ENCODE measurements around the gene DMAC2.

DNA sequence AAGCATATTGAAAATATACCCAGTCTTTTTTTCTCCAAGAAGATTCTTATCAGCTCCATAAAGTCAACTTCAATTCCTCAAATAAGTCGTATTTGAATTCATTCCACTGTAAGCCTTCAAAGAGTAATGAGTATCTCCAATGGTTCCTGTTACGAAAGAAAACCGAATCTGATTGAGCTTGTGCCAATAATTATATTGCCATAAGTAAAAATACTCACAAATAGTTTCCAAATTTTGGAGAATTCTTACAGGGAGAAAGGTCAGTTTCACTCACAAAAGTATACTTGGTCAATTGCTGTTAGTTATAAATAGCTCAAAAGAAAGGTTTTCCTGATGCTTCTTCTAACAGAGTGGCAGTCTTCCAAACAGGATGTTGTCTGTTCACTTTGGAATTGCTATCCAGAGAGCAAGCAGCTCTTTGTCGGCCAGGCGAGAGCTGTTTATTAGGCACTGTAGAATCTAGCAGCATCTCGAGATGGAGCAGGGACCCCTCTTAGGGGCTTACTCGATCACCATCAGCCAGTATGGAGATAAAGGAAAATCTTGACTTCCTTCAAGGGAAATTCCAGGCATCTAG, 16.7 kb upstream of the DMAC2 start:
- TF ChIP-seq, protein P1, sequence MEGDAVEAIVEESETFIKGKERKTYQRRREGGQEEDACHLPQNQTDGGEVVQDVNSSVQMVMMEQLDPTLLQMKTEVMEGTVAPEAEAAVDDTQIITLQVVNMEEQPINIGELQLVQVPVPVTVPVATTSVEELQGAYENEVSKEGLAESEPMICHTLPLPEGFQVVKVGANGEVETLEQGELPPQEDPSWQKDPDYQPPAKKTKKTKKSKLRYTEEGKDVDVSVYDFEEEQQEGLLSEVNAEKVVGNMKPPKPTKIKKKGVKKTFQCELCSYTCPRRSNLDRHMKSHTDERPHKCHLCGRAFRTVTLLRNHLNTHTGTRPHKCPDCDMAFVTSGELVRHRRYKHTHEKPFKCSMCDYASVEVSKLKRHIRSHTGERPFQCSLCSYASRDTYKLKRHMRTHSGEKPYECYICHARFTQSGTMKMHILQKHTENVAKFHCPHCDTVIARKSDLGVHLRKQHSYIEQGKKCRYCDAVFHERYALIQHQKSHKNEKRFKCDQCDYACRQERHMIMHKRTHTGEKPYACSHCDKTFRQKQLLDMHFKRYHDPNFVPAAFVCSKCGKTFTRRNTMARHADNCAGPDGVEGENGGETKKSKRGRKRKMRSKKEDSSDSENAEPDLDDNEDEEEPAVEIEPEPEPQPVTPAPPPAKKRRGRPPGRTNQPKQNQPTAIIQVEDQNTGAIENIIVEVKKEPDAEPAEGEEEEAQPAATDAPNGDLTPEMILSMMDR (IDR thresholded peaks at IDR 0.05): no peak
- TF ChIP-seq POLR2A (IDR thresholded peaks at IDR 0.05): no peak

Data from lower leg skin (tissue), 3 donors.